EH (cell line): ENCODE results near the gene PCNX2.

Source experiments
- DNase-seq: peaks from one replicate; pipeline ENCODE4 v3.0.0-alpha.2; 2015; ENCODE audit warnings: low read depth

Gene PCNX2

GRCh38 chr1:233319272-233319671, 23.7 kb upstream of the PCNX2 start:
- DNase-seq = no peak

GRCh38 chr1:233316473-233316872, 20.9 kb upstream of the PCNX2 start:
- no peak for DNase-seq

DNA sequence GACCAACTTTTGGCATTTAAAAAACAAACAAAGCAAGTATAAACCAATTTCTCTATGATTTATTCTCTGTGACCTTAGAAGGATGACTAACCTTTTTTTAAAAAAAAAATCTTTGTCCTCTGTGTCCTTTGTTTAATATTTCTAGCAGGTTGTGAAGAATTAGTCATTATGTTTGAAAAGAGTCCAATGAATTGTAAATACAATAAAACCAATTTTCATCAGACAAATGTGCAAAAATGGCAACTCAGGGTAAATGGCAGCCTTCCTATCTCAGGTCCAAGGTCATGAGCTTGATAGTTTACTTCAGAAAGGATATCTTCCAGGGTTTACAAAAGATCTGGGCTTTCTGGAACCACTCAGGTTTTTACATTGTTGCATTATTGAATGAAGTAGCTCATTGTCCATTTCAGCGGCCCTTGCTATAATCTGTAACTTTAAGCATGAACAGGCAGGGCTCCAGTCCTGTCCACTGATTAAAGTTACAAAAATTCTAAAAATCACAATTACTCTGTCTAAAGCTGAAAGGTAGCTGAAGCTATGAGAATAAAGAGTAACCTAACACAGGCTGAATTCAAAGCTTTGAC, 20.3 kb upstream of the PCNX2 start:
- DNase-seq = no peak

GRCh38 chr1:233313434-233314155, 18.1 kb upstream of the PCNX2 start:
- DNase-seq = no peak

- peak; percentile 39 for DNase-seq
Measured at GRCh38 chr1:233304489-233305102, 9.1 kb upstream of the PCNX2 start.

GRCh38 chr1:233300326-233300725, 4.8 kb upstream of the PCNX2 start:
- DNase-seq = no peak

DNA sequence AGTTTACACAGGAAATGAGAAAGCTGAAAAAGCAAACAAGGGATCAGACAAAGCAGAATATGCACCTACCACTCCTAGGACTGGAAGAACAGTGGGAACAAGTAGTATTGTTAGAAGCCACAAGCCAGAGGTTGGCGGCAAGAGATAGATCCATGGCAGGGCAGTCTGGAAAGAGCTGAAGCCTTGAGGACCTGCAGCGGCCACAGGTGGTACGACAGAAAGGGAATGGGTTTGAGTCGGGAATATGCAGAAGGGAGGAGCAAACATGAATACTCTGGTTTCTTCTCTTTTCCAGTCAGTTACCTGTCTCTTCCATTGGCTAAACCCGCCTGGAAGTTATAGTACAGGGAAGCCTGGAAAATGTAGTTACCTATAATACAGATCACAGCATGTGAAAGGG, 3.9 kb upstream of the PCNX2 start:
- DNase-seq = no peak

- no peak for DNase-seq
Measured at GRCh38 chr1:233295975-233296322, 424 bp upstream of the PCNX2 start.

GRCh38 chr1:233294913-233295236, 650 bp downstream of the PCNX2 start:
- peak; percentile 71 for DNase-seq

GRCh38 chr1:233293556-233294446, 1.7 kb downstream of the PCNX2 start:
- DNase-seq = no peak

DNA sequence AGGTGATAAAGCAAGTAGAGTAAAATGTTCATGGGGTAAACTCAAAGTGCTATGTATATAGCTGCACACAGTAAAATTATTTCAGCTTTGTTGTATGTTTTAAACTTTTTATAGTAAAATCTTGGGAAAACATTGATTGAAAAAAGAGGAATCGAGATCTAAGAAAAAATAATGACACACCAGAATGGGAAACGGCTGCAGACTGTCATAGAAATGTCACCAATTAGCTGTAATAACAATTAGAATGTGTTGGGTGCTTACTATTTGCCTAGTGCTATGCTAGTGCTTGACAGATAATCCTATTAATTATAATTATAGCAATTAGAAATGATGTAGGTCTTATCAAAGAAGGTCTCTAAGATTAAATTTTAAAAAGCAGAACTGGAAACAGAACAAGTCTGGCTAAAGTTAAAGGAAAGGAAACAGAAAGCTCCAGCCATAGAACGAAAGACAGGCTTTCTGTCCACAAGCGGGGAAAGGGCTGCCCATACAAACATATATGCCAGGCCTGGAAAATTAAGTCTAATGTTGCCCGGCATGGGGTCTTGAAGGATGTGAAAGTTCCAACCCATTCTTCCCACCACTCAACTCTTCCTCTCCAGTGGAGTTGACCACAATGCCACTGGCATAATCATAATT, 5.0 kb downstream of the PCNX2 start:
- DNase-seq = no peak

DNA sequence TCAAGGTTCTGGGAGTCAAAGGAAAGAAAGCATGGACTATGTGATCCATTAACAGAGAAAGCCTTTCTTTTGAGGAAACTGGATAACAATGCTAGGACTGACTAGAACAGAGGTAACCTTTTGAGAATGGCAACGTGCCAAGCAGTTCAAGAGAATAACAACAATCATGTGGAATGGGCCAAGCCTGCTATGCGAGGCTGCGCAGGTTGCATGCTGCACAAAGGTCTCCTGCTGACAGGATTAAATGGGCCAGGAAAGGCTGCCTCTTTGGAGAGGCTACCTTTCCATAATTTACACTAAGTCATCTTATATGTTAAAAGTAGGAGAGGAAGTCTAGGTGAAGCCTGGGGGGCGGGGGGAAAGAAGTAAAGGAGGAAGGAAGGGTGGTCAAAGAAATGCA, 5.8 kb downstream of the PCNX2 start:
- no peak for DNase-seq

DNA sequence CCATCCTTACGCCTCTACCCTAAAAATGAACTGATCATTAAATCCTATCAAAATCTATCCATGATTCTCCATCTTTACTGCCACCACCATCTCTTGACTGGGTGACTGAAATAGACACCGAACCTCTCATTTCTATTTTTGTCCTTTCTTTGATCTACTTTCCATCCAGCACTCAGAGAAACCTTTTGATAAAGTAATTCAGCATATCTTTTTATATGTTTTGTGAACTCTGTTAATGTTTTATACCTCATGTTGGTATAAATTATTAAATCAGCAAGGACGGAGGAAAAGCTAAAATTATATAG, 13.0 kb downstream of the PCNX2 start:
- no peak for DNase-seq

DNA sequence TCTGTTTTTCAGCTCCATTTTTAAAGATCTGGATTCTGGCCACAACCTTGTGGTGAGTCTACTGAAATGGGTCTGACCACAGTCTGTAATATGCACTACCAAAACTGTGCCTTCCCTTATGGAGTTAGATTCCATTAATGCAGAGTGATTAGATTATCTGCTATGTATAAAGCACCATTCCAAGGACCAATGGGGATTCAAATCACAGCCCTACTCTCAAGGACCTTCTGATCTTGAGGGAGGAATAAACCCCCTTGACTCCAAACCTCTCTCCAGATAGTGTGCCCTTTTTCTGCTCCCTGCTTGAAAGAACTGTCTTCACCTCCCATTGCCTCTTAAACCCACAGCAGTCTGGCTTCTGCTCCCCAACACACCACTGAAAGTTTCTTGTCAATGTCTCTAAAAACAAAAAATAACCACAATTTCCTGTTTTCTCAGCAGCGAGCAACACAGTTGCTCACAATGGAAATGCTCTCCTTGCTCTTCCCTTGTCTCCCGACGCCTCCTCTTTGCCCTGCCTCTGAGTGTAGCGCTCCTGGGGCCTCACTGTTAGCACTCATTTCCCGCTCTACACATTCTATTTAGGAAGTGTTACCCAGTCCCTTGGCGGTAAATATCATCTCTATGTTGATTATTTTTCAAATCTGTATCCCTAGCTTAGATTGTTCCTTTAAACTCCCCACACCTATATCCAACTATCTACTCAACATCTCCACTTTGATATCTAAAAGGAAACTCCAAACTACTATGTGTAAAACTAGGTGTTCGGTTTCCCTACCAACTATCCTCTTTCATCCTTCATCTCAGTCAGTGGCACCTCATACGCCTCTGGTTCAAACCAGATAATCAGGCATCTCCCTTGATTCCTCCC, 13.6 kb downstream of the PCNX2 start:
- DNase-seq = peak; percentile 47

DNA sequence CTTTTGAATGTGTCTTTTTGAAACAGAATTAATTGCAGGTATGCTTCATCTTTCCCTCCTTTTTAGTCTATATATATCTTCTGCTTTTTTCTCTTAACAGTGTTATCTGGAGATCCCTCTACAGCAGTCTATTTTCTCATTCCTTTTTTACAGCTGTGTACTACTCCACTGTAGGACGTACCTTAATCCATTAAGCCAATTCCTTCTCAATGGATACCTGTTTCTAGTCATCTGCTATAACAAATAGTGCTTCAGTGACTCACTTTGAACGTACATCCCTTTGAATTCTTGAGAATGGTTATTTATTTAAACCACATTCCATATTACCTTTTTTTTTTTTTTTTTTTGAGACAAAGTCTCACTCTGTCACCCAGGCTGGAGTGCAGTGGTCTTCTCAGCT, 15.6 kb downstream of the PCNX2 start:
- DNase-seq = no peak

DNA sequence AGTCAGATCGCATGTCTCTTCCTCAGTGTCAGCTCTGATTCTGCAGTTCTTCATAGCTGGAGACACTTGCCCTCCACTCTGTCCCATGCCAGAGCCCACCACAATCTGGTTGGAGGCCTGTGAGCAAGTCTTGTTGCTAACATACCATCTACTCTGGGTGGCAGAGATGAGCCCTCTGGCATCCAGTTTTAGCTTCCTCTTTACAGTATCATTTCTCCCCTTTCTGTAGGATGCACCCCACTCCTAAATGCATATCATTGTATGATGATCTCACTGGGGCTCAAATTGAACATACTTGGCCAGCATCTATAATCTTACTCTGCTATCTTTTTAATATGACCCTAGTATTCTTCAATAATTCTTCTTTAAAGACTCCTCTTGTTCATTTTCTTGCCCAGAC, 16.9 kb downstream of the PCNX2 start:
- DNase-seq = no peak

- no peak for DNase-seq
Measured at GRCh38 chr1:233277637-233278606, 17.6 kb downstream of the PCNX2 start.

DNA sequence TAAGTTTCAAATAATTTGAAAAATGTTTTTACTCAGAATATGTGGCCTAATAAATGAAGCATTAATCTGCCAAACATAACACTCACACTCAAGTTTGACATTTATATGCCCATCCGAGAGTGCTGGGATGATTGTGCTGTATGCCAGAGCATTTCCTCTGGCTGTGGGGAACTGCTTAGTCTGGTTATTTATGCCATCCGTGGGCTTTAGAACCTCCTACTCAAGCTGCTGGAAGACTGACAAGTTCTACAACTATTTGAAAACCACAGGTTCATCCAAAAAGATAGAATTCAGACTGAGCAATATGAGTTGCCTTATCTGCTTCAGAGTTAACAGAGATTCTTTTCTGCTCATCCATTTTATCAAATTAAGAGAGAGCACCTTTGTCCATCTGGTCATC, 25.9 kb downstream of the PCNX2 start:
- DNase-seq = peak; percentile 66

GRCh38 chr1:233268389-233269022, 27.0 kb downstream of the PCNX2 start:
- no peak for DNase-seq

- no peak for DNase-seq
Measured at GRCh38 chr1:233261695-233262094, 33.8 kb downstream of the PCNX2 start.
